ENCODE measurements around the gene ABCD4. TPM values are rescaled to one million over a fixed set of nuclear protein-coding genes. Genes with fewer than 3 reads are reported as not detected.

ABCD4 gene
- total RNA-seq, 2 experiments from 2014 or later = 46.6 to 74.7 TPM

- Histone ChIP-seq H3K4me1 (ENCODE audit: insufficient read depth, low read length, poor library complexity, severe bottlenecking) (no peaks in the 10 kb centered on the region), H3K9me3 (ENCODE audit: low read length) (no peaks in the 10 kb centered on the region), H3K9me2 (ENCODE audit: insufficient read depth, low read length) (no peaks in the 10 kb centered on the region), H2AFZ (ENCODE audit: low read length) (no peak overlapping the region), H4K20me1 (ENCODE audit: insufficient read depth, low read length) (no peaks in the 10 kb centered on the region; the same call in 1 of the 2 replicates), H3K4me3 (ENCODE audit: low read depth, low read length, poor library complexity, severe bottlenecking) (no peak overlapping the region), H3K4me2 (ENCODE audit: low read length) (no peak overlapping the region), H3K36me3 (ENCODE audit: insufficient read depth, low read length) (no peaks in the 10 kb centered on the region), H3K79me2 (ENCODE audit: insufficient read depth, low read depth, low read length) (no peaks in the 10 kb centered on the region), H3K27ac (ENCODE audit: low read depth, low read length, poor library complexity, severe bottlenecking) (no peak overlapping the region)
- no peak for TF ChIP-seq CTCF (conservative IDR thresholded peaks at IDR 0.05; ENCODE audit: low read length)
- no peak for TF ChIP-seq EZH2phosphoT487 (IDR thresholded peaks at IDR 0.05; ENCODE audit: borderline replicate concordance, low read depth, low read length)
- ChIA-PET POLR2A (interaction anchor here (0.7 kb wide), 1 partner anchor 388 kb away, joined by 3 read pairs; no protein-coding TSS in a partner anchor), CTCF (ENCODE audit: unreplicated experiment) (no interaction called here)
- BruUV-seq (replicated peaks) = no TSS peak
- no peak for DNase-seq (ENCODE audit: low spot score)
- intact Hi-C loops (cut with micrococcal nuclease; ENCODE audit: unreplicated experiment) = no loop called here
Observed at GRCh38 chr14:74263181-74263580, 39.6 kb downstream of the ABCD4 start.

GRCh38 chr14:74262076-74262475 lies 40.7 kb downstream of the ABCD4 start:
- Histone ChIP-seq H3K79me2 (ENCODE audit: insufficient read depth, low read depth, low read length) (no peaks in the 10 kb centered on the region), H3K9me2 (ENCODE audit: insufficient read depth, low read length) (no peaks in the 10 kb centered on the region), H2AFZ (ENCODE audit: low read length) (no peak overlapping the region), H3K27ac (ENCODE audit: low read depth, low read length, poor library complexity, severe bottlenecking) (no peak overlapping the region), H3K9me3 (ENCODE audit: low read length) (no peaks in the 10 kb centered on the region), H4K20me1 (ENCODE audit: insufficient read depth, low read length) (no peaks in the 10 kb centered on the region; the same call in 1 of the 2 replicates), H3K36me3 (ENCODE audit: insufficient read depth, low read length) (no peaks in the 10 kb centered on the region), H3K4me2 (ENCODE audit: low read length) (no peak overlapping the region), H3K4me1 (ENCODE audit: insufficient read depth, low read length, poor library complexity, severe bottlenecking) (peaks cover 7% of the 10 kb centered on the region), H3K4me3 (ENCODE audit: low read depth, low read length, poor library complexity, severe bottlenecking) (no peak overlapping the region)
- no peak for TF ChIP-seq CTCF (conservative IDR thresholded peaks at IDR 0.05; ENCODE audit: low read length)
- TF ChIP-seq EZH2phosphoT487 (IDR thresholded peaks at IDR 0.05; ENCODE audit: borderline replicate concordance, low read depth, low read length) = no peak
- ChIA-PET CTCF (ENCODE audit: unreplicated experiment) (no interaction called here), POLR2A (interaction anchor here (1.1 kb wide), 1 partner anchor 14 kb away, joined by 3 read pairs; no protein-coding TSS in a partner anchor)
- no TSS peak for BruUV-seq (replicated peaks)
- intact Hi-C loops (cut with micrococcal nuclease; ENCODE audit: unreplicated experiment) = no loop called here
- no peak for DNase-seq (ENCODE audit: low spot score)

GRCh38 chr14:74261288-74261687 lies 41.4 kb downstream of the ABCD4 start:
- Histone ChIP-seq H2AFZ (ENCODE audit: low read length) (no peak overlapping the region), H3K4me3 (ENCODE audit: low read depth, low read length, poor library complexity, severe bottlenecking) (no peak overlapping the region), H3K27ac (ENCODE audit: low read depth, low read length, poor library complexity, severe bottlenecking) (no peak overlapping the region), H3K9me3 (ENCODE audit: low read length) (no peaks in the 10 kb centered on the region), H3K4me2 (ENCODE audit: low read length) (no peak overlapping the region), H3K36me3 (ENCODE audit: insufficient read depth, low read length) (no peaks in the 10 kb centered on the region), H4K20me1 (ENCODE audit: insufficient read depth, low read length) (no peaks in the 10 kb centered on the region; the same call in 1 of the 2 replicates), H3K79me2 (ENCODE audit: insufficient read depth, low read depth, low read length) (no peaks in the 10 kb centered on the region), H3K9me2 (ENCODE audit: insufficient read depth, low read length) (no peaks in the 10 kb centered on the region), H3K4me1 (ENCODE audit: insufficient read depth, low read length, poor library complexity, severe bottlenecking) (peaks cover 10% of the 10 kb centered on the region)
- intact Hi-C loops (cut with micrococcal nuclease; ENCODE audit: unreplicated experiment) = no loop called here
- no TSS peak for BruUV-seq (replicated peaks)
- DNase-seq (ENCODE audit: low spot score) = no peak
- POLR2A ChIA-PET = interaction anchor here (1.1 kb wide), 1 partner anchor 13 kb away, joined by 3 read pairs; no protein-coding TSS in a partner anchor
- no peak for TF ChIP-seq CTCF (conservative IDR thresholded peaks at IDR 0.05; ENCODE audit: low read length)
- TF ChIP-seq EZH2phosphoT487 (IDR thresholded peaks at IDR 0.05; ENCODE audit: borderline replicate concordance, low read depth, low read length) = no peak
- CTCF ChIA-PET (ENCODE audit: unreplicated experiment) = no interaction called here

Measured in OCI-LY7 (cell line).